Astrocyte (in vitro differentiated cells and primary cell): Measurements from ENCODE around the gene EGFL7.

Source experiments
- EZH2 ChIP-seq: IDR thresholded peaks from 2 replicates; pipeline ENCODE4 v1.6.1; 2012; ENCODE audit warnings: mild to moderate bottlenecking, low read length, inconsistent platforms; ENCODE audit not compliant: insufficient read depth
- TF ChIP-seq, protein P1 (sequence below): IDR thresholded peaks from 2 replicates; pipeline ENCODE4 v1.5.1; 2011; ENCODE audit warnings: low read depth, mild to moderate bottlenecking, inconsistent platforms, low read length, moderate library complexity; ENCODE audit not compliant: insufficient read depth

DNA sequence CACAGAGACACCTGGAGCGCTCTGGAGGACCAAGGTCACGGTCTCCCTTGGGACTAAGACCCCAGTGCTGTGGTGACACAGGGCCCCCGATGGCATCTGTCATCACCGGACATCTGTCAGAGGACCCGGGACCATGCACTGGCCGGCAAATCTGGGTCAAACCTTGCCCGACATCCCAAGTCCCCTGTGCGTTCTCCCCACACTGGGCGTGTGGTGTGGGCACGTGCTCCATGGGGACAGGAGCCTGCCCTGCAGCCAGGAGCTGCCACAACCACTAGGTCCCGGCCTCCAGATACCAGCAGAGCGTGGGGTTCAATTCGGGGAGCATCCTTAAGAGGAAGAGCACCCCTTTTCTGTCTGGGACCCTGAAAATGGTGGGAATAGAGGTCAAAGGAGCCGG lies 21.0 kb downstream of the EGFL7 start:
- TF ChIP-seq, protein P1, sequence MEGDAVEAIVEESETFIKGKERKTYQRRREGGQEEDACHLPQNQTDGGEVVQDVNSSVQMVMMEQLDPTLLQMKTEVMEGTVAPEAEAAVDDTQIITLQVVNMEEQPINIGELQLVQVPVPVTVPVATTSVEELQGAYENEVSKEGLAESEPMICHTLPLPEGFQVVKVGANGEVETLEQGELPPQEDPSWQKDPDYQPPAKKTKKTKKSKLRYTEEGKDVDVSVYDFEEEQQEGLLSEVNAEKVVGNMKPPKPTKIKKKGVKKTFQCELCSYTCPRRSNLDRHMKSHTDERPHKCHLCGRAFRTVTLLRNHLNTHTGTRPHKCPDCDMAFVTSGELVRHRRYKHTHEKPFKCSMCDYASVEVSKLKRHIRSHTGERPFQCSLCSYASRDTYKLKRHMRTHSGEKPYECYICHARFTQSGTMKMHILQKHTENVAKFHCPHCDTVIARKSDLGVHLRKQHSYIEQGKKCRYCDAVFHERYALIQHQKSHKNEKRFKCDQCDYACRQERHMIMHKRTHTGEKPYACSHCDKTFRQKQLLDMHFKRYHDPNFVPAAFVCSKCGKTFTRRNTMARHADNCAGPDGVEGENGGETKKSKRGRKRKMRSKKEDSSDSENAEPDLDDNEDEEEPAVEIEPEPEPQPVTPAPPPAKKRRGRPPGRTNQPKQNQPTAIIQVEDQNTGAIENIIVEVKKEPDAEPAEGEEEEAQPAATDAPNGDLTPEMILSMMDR = no peak
- no peak for TF ChIP-seq EZH2
